ENCODE data around the gene LYZL2.
"Not testable (repeated sequence)": the region's sequence is repeated elsewhere in the genome, so short reads cannot be mapped to it uniquely, and the experiment has no call there.

LYZL2 gene

GRCh38 chr10:30671026-30671616, 41.6 kb upstream of the LYZL2 start:
- no peak overlapping the region for H3K27ac ChIP-seq (ENCODE audit: poor library complexity, severe bottlenecking)
- TF ChIP-seq CTCF (IDR thresholded peaks at IDR 0.05; ENCODE audit: poor library complexity, severe bottlenecking): peak; percentile 86
- no peaks in the 10 kb centered on the region for H3K36me3 ChIP-seq (ENCODE audit: low read depth)
- H3K4me3 ChIP-seq (ENCODE audit: severe bottlenecking): peak overlapping the region; percentile 8
- H3K4me1 ChIP-seq (ENCODE audit: insufficient read depth, poor library complexity, severe bottlenecking): no peaks in the 10 kb centered on the region
- no peaks in the 10 kb centered on the region for H3K27me3 ChIP-seq (ENCODE audit: insufficient read depth, poor library complexity, severe bottlenecking)
- DNase-seq (ENCODE audit: low spot score) (no peak), ATAC-seq (ENCODE audit: low read depth) (peak; percentile 72)
- no peaks in the 10 kb centered on the region for H3K9me3 ChIP-seq (ENCODE audit: severe bottlenecking)

- not testable (repeated sequence) for H3K9me3 ChIP-seq (ENCODE audit: severe bottlenecking); H3K27ac ChIP-seq (ENCODE audit: poor library complexity, severe bottlenecking); H3K4me3 ChIP-seq (ENCODE audit: severe bottlenecking); H3K4me1 ChIP-seq (ENCODE audit: insufficient read depth, poor library complexity, severe bottlenecking); H3K27me3 ChIP-seq (ENCODE audit: insufficient read depth, poor library complexity, severe bottlenecking); ATAC-seq (ENCODE audit: low read depth); DNase-seq (ENCODE audit: low spot score); H3K36me3 ChIP-seq (ENCODE audit: low read depth)
Observed at GRCh38 chr10:30667982-30668381, 38.4 kb upstream of the LYZL2 start.

GRCh38 chr10:30663403-30663802, 33.9 kb upstream of the LYZL2 start:
- H3K27ac ChIP-seq (ENCODE audit: poor library complexity, severe bottlenecking); H3K36me3 ChIP-seq (ENCODE audit: low read depth); H3K4me1 ChIP-seq (ENCODE audit: insufficient read depth, poor library complexity, severe bottlenecking); H3K27me3 ChIP-seq (ENCODE audit: insufficient read depth, poor library complexity, severe bottlenecking); DNase-seq (ENCODE audit: low spot score); H3K9me3 ChIP-seq (ENCODE audit: severe bottlenecking); ATAC-seq (ENCODE audit: low read depth); H3K4me3 ChIP-seq (ENCODE audit: severe bottlenecking): not testable (repeated sequence)

- Histone ChIP-seq H3K9me3 (ENCODE audit: severe bottlenecking) (no peaks in the 10 kb centered on the region), H3K4me3 (ENCODE audit: severe bottlenecking) (no peak overlapping the region), H3K27me3 (ENCODE audit: insufficient read depth, poor library complexity, severe bottlenecking) (no peaks in the 10 kb centered on the region), H3K36me3 (ENCODE audit: low read depth) (no peaks in the 10 kb centered on the region), H3K27ac (ENCODE audit: poor library complexity, severe bottlenecking) (no peak overlapping the region), H3K4me1 (ENCODE audit: insufficient read depth, poor library complexity, severe bottlenecking) (no peaks in the 10 kb centered on the region)
- TF ChIP-seq CTCF (IDR thresholded peaks at IDR 0.05; ENCODE audit: poor library complexity, severe bottlenecking): no peak
- no peak for ATAC-seq (ENCODE audit: low read depth)
- DNase-seq (ENCODE audit: low spot score): no peak
Observed at GRCh38 chr10:30662814-30663213, 33.3 kb upstream of the LYZL2 start.

GRCh38 chr10:30660314-30660713, 30.8 kb upstream of the LYZL2 start:
- H3K4me1 ChIP-seq (ENCODE audit: insufficient read depth, poor library complexity, severe bottlenecking); DNase-seq (ENCODE audit: low spot score); H3K9me3 ChIP-seq (ENCODE audit: severe bottlenecking): not testable (repeated sequence)

GRCh38 chr10:30656233-30656632, 26.7 kb upstream of the LYZL2 start:
- H3K36me3 ChIP-seq (ENCODE audit: low read depth): no peaks in the 10 kb centered on the region
- no peaks in the 10 kb centered on the region for H3K9me3 ChIP-seq (ENCODE audit: severe bottlenecking)
- no peaks in the 10 kb centered on the region for H3K4me1 ChIP-seq (ENCODE audit: insufficient read depth, poor library complexity, severe bottlenecking)
- peaks cover 13% of the 10 kb centered on the region for H3K27me3 ChIP-seq (ENCODE audit: insufficient read depth, poor library complexity, severe bottlenecking)
- ATAC-seq (ENCODE audit: low read depth): no peak
- DNase-seq (ENCODE audit: low spot score): no peak
- no peak for TF ChIP-seq CTCF (IDR thresholded peaks at IDR 0.05; ENCODE audit: poor library complexity, severe bottlenecking)
- H3K4me3 ChIP-seq (ENCODE audit: severe bottlenecking): no peak overlapping the region
- no peak overlapping the region for H3K27ac ChIP-seq (ENCODE audit: poor library complexity, severe bottlenecking)

More at GRCh38 chr10:30660314-30660713, 30.8 kb upstream of the LYZL2 start:
- H3K27ac ChIP-seq (ENCODE audit: poor library complexity, severe bottlenecking); ATAC-seq (ENCODE audit: low read depth); H3K36me3 ChIP-seq (ENCODE audit: low read depth); H3K4me3 ChIP-seq (ENCODE audit: severe bottlenecking): not testable (repeated sequence)
- peaks cover 13% of the 10 kb centered on the region for H3K27me3 ChIP-seq (ENCODE audit: insufficient read depth, poor library complexity, severe bottlenecking)

GRCh38 chr10:30655001-30655400, 25.4 kb upstream of the LYZL2 start:
- H3K27ac ChIP-seq (ENCODE audit: poor library complexity, severe bottlenecking); H3K4me3 ChIP-seq (ENCODE audit: severe bottlenecking); DNase-seq (ENCODE audit: low spot score); ATAC-seq (ENCODE audit: low read depth); H3K36me3 ChIP-seq (ENCODE audit: low read depth); H3K4me1 ChIP-seq (ENCODE audit: insufficient read depth, poor library complexity, severe bottlenecking); H3K9me3 ChIP-seq (ENCODE audit: severe bottlenecking): not testable (repeated sequence)
- peaks cover 13% of the 10 kb centered on the region for H3K27me3 ChIP-seq (ENCODE audit: insufficient read depth, poor library complexity, severe bottlenecking)

GRCh38 chr10:30651470-30652397, 22.2 kb upstream of the LYZL2 start:
- not testable (repeated sequence) for DNase-seq (ENCODE audit: low spot score); H3K4me3 ChIP-seq (ENCODE audit: severe bottlenecking); H3K36me3 ChIP-seq (ENCODE audit: low read depth); H3K27me3 ChIP-seq (ENCODE audit: insufficient read depth, poor library complexity, severe bottlenecking); H3K9me3 ChIP-seq (ENCODE audit: severe bottlenecking); H3K4me1 ChIP-seq (ENCODE audit: insufficient read depth, poor library complexity, severe bottlenecking); H3K27ac ChIP-seq (ENCODE audit: poor library complexity, severe bottlenecking)
- 0 out of 3 replicates have a peak, but pooled peaks have one; percentile 27 for ATAC-seq (ENCODE audit: low read depth)

Data from RWPE2 (cell line).